Measurements from ENCODE around the gene GJA4. TPM values are rescaled to one million over a fixed set of nuclear protein-coding genes. Genes with fewer than 3 reads are reported as not detected.

Gene GJA4
- total and polyA plus RNA-seq, 2 of the 13 experiments (the other 11 are each of a cell fraction or from before 2014, with no cell fraction given), result not detected

- TF ChIP-seq ZNF605 (CRISPR knock-in tag; IDR thresholded peaks at IDR 0.05) (no peak), JUN (CRISPR knock-in tag; IDR thresholded peaks at IDR 0.05) (no peak), CEBPZ (IDR thresholded peaks at IDR 0.05; ENCODE audit: low read length) (no peak)
Measured at GRCh38 chr1:34780528-34780927, 12.3 kb upstream of the GJA4 start (continued).

- Histone ChIP-seq H3K79me2 (ENCODE audit: insufficient read depth, low read length) (no peaks in the 10 kb centered on the region), H3K4me3 (replicated peaks in 1 of 3; ENCODE audit: insufficient read depth in 1 of 3, low read depth in 2 of 3, low read length in 3 of 3) (peak within 1 kb of the TSS in 1 of 3 experiments; percentile 23; a peak in 1 of 6 replicates), H3K27ac (ENCODE audit: extremely low read length, insufficient read depth, low read length) (no peak within 1 kb of the TSS), H2AFZ (ENCODE audit: low read length) (no peak within 1 kb of the TSS), H3K4me2 (ENCODE audit: low read depth, low read length) (peak within 1 kb of the TSS; percentile 32; the same call in 1 of the 2 replicates), H3K9me3 (ENCODE audit: low read length) (no peaks in the 10 kb centered on the region), H3K4me1 (ENCODE audit: insufficient read depth, low read length) (no peaks in the 10 kb centered on the region), H3K9ac (ENCODE audit: insufficient read depth, low read depth, low read length) (no peak within 1 kb of the TSS), H3K27me3 (ENCODE audit: control insufficient read depth in 1 of 2, insufficient read depth in 2 of 2, low read length in 2 of 2) (peaks cover 10 to 34% of the 10 kb centered on the region in 2 experiments; a peak in 3 of 5 replicates), H4K20me1 (ENCODE audit: insufficient read depth, low read length) (no peaks in the 10 kb centered on the region), H3K36me3 (replicated peaks in 1 of 2; ENCODE audit: control insufficient read depth in 1 of 2, insufficient read depth in 2 of 2, low read length in 2 of 2) (no peaks in the 10 kb centered on the region)
- ATAC-seq (peak; percentile 32; the same call in 2 of the 3 replicates), DNase-seq (ENCODE audit: low spot score) (no peak), FAIRE-seq (no peak)
- 45% methylated on average over 19 of the region's 62 CpGs for WGBS (ENCODE audit: low lambda C conversion rate)
- ChIA-PET CTCF (ENCODE audit: low intra/inter-chr PET ratio, low total read pairs) (no interaction called here), POLR2A (no interaction called here)
- BruUV-seq (replicated peaks), result no TSS peak
- intact Hi-C loops (cut with micrococcal nuclease; ENCODE audit: unreplicated experiment) (no loop called here), in situ Hi-C loops (cut with HindIII; ENCODE audit: extremely low pct_ligation_motif_present, low pct_unique_long_range_greater_than_20kb) (no loop called here)
- TF ChIP-seq HOMEZ (CRISPR knock-in tag; IDR thresholded peaks at IDR 0.05; ENCODE audit: low read depth) (no peak), SOX6 (IDR thresholded peaks at IDR 0.05) (no peak), SOX6 (CRISPR knock-in tag; IDR thresholded peaks at IDR 0.05) (no peak), REXO4 (CRISPR knock-in tag; IDR thresholded peaks at IDR 0.05; ENCODE audit: borderline replicate concordance) (no peak), HDAC6 (IDR thresholded peaks at IDR 0.05; ENCODE audit: low read depth, low read length) (no peak), CEBPZ (IDR thresholded peaks at IDR 0.05; ENCODE audit: low read length) (no peak), ZNF263 (CRISPR knock-in tag; IDR thresholded peaks at IDR 0.05) (no peak), MYC (CRISPR knock-in tag; IDR thresholded peaks at IDR 0.05; ENCODE audit: borderline replicate concordance) (no peak), ZNF614 (CRISPR knock-in tag; IDR thresholded peaks at IDR 0.05; ENCODE audit: borderline replicate concordance) (no peak)
Measured at GRCh38 chr1:34781071-34781843, 11.5 kb upstream of the GJA4 start, which contains the start of gene GJB3. GJB3 (plus strand) TSS chr1:34781214; CDS start chr1:34784763, 3,549 bp downstream.

Measured in HepG2 (cell line).